ENCODE data around the gene DBR1. TPM values are rescaled to one million over a fixed set of nuclear protein-coding genes. Genes with fewer than 3 reads are reported as not detected.

DBR1 gene
- total and polyA plus RNA-seq, 2 of the 13 experiments (the other 11 are each of a cell fraction or from before 2014, with no cell fraction given) = 6.4 to 16.7 TPM

- H3K9me3 ChIP-seq (ENCODE audit: low read length) = no peaks in the 10 kb centered on the region
- no peak overlapping the region for H2AFZ ChIP-seq (ENCODE audit: low read length)
- ATAC-seq (no peak), FAIRE-seq (no peak), DNase-seq (ENCODE audit: low spot score) (no peak)
- no peak overlapping the region for H3K4me3 ChIP-seq (replicated peaks in 1 of 3; ENCODE audit: insufficient read depth in 1 of 3, low read depth in 2 of 3, low read length in 3 of 3)
- H3K4me2 ChIP-seq (ENCODE audit: low read depth, low read length) = no peak overlapping the region
- intact Hi-C loops (cut with micrococcal nuclease; ENCODE audit: unreplicated experiment) (loop anchor here (5.0 kb wide), 1 partner anchor 889 kb away; no protein-coding TSS in a partner anchor), in situ Hi-C loops (cut with HindIII; ENCODE audit: extremely low pct_ligation_motif_present, low pct_unique_long_range_greater_than_20kb) (no loop called here)
- BruUV-seq (replicated peaks) = no TSS peak
- ChIA-PET POLR2A (no interaction called here), CTCF (ENCODE audit: low intra/inter-chr PET ratio, low total read pairs) (no interaction called here)
- H4K20me1 ChIP-seq (ENCODE audit: insufficient read depth, low read length) = no peaks in the 10 kb centered on the region
- H3K4me1 ChIP-seq (ENCODE audit: insufficient read depth, low read length) = 0 out of 2 replicates have a peak, but pooled peaks cover 9% of the 10 kb centered on the region
- H3K27me3 ChIP-seq (ENCODE audit: control insufficient read depth in 1 of 2, insufficient read depth in 2 of 2, low read length in 2 of 2) = no peaks in the 10 kb centered on the region; a peak in 1 of 5 replicates
- H3K9ac ChIP-seq (ENCODE audit: insufficient read depth, low read depth, low read length) = no peak overlapping the region
- no peaks in the 10 kb centered on the region for H3K36me3 ChIP-seq (replicated peaks in 1 of 2; ENCODE audit: control insufficient read depth in 1 of 2, insufficient read depth in 2 of 2, low read length in 2 of 2)
- TF ChIP-seq ZBTB34 (CRISPR knock-in tag; IDR thresholded peaks at IDR 0.05) = no peak
- TF ChIP-seq ZNF598 (CRISPR knock-in tag; IDR thresholded peaks at IDR 0.05; ENCODE audit: borderline replicate concordance) = no peak
- TF ChIP-seq ELF3 (CRISPR knock-in tag; IDR thresholded peaks at IDR 0.05) = no peak
- TF ChIP-seq HNF4G (IDR thresholded peaks at IDR 0.05; ENCODE audit: borderline replicate concordance, low read depth, low read length) = no peak
- no peak for TF ChIP-seq HNF4G (CRISPR knock-in tag; IDR thresholded peaks at IDR 0.05; ENCODE audit: borderline replicate concordance, low read depth)
- no peak for TF ChIP-seq MLX (CRISPR knock-in tag; IDR thresholded peaks at IDR 0.05)
- no peak for TF ChIP-seq ZNF280D (CRISPR knock-in tag; IDR thresholded peaks at IDR 0.05)
- TF ChIP-seq KLF12 (CRISPR knock-in tag; IDR thresholded peaks at IDR 0.05; ENCODE audit: borderline replicate concordance) = no peak
- TF ChIP-seq ZNF24 (IDR thresholded peaks at IDR 0.05) = no peak
- TF ChIP-seq ZNF552 (CRISPR knock-in tag; IDR thresholded peaks at IDR 0.05; ENCODE audit: borderline replicate concordance) = no peak
- TF ChIP-seq ZNF160 (CRISPR knock-in tag; IDR thresholded peaks at IDR 0.05) = no peak
- TF ChIP-seq JDP2 (CRISPR knock-in tag; IDR thresholded peaks at IDR 0.05; ENCODE audit: borderline replicate concordance) = no peak
- TF ChIP-seq LBX2 (CRISPR knock-in tag; IDR thresholded peaks at IDR 0.05; ENCODE audit: borderline replicate concordance) = no peak
- TF ChIP-seq LCORL (IDR thresholded peaks at IDR 0.05) = no peak
- no peak for TF ChIP-seq LCORL (CRISPR knock-in tag; IDR thresholded peaks at IDR 0.05)
- no peak for TF ChIP-seq POGK (CRISPR knock-in tag; conservative IDR thresholded peaks at IDR 0.05)
- no peak for TF ChIP-seq NFATC3 (CRISPR knock-in tag; IDR thresholded peaks at IDR 0.05)
- TF ChIP-seq NFIC (IDR thresholded peaks at IDR 0.05; ENCODE audit: low read length) = no peak
- no peak for TF ChIP-seq ZNF326 (CRISPR knock-in tag; IDR thresholded peaks at IDR 0.05; ENCODE audit: borderline replicate concordance)
- H3K27ac ChIP-seq (ENCODE audit: extremely low read length, insufficient read depth, low read length) = no peak overlapping the region
- H3K79me2 ChIP-seq (ENCODE audit: insufficient read depth, low read length) = no peaks in the 10 kb centered on the region
- WGBS (ENCODE audit: low lambda C conversion rate) = 1% methylated on average over 2 of the region's 2 CpGs
Measured at GRCh38 chr3:138135833-138136194, 38.9 kb downstream of the DBR1 start.
